A549 (cell line): Measurements from ENCODE around the gene DCAKD. TPM values are rescaled to one million over a fixed set of nuclear protein-coding genes. Genes with fewer than 3 reads are reported as not detected.

ENCODE experiments used
- ATAC-seq, 2 experiments: fragments of 200-7000 bp in 1 of 2; fragments of >200 bp in 1 of 2; cut with Nextera tagmentation in 1 of 2; cut with Tn5 transposase in 1 of 2; 3 replicates each; pipeline versions ENCODE4 v1.8.0 to v1.9.1; 2018 to 2020; ENCODE audit warnings: mild to moderate bottlenecking in 1 of 2, moderate library complexity in 1 of 2
- CTCF ChIA-PET: fragments of 300-600 bp; sonication (Branson Sonifier 250); formaldehyde crosslinking; extraction: SDS; loops from one replicate; lab custom pipeline; 2021; ENCODE audit warnings: antibody characterized with exemption, inconsistent platforms; lab: Yijun Ruan, JAX
- POLR2A ChIA-PET: fragments of 350-600 bp; formaldehyde crosslinking; extraction: SDS; loops from one replicate; lab custom pipeline; 2021; ENCODE audit warnings: antibody characterized with exemption, inconsistent platforms; lab: Yijun Ruan, JAX
- DNase-seq, 2 experiments: peaks; one replicate each; pipeline versions ENCODE4 v3.0.0 to v3.0.0-alpha.2; 2011 to 2016; ENCODE audit warnings: low read depth in 1 of 2, low spot score in 1 of 2
- FAIRE-seq: peaks from 2 replicates; lab custom pipeline; 2011; peaks lifted over from hg19 to GRCh38; lab: Jason Lieb, UNC
- H3K27ac ChIP-seq, 2 experiments: fragments of >200 bp; sonication (Bioruptor Twin); formaldehyde crosslinking; 3 replicates each; pipeline ENCODE4 v1.5.1; 2016 to 2017
- H3K4me1 ChIP-seq: fragments of >200 bp; sonication (Bioruptor Twin); formaldehyde crosslinking; 3 replicates; pipeline ENCODE4 v1.6.1; 2016
- H3K4me2 ChIP-seq: fragments of >200 bp; sonication (Bioruptor Twin); formaldehyde crosslinking; 3 replicates; pipeline ENCODE4 v1.6.1; 2016
- H3K4me3 ChIP-seq: fragments of >200 bp; sonication (Bioruptor Twin); formaldehyde crosslinking; 3 replicates; pipeline ENCODE4 v1.5.1; 2016
- H3K9me3 ChIP-seq: fragments of >200 bp; sonication (Bioruptor Twin); formaldehyde crosslinking; 3 replicates; pipeline ENCODE4 v1.6.1; 2016
- BHLHE40 ChIP-seq: IDR thresholded peaks from 2 replicates; pipeline ENCODE4 v1.6.1; 2012; ENCODE audit warnings: low read depth, low read length, inconsistent platforms
- CBX2 ChIP-seq: fragments of 200-600 bp; sonication (generic); IDR thresholded peaks from 2 replicates; pipeline ENCODE4 v1.6.1; 2016; ENCODE audit warnings: low read depth, mild to moderate bottlenecking, borderline replicate concordance
- CBX8 ChIP-seq: fragments of 200-600 bp; sonication (generic); IDR thresholded peaks from 2 replicates; pipeline ENCODE4 v1.6.1; 2016
- CHD2 ChIP-seq: fragments of 150-350 bp; IDR thresholded peaks from 2 replicates; pipeline ENCODE4 v1.6.1; 2014; ENCODE audit warnings: low read length; ENCODE audit not compliant: partially characterized antibody
- EHF ChIP-seq: fragments of 250-450 bp; sonication (Bioruptor Pico); IDR thresholded peaks from 2 replicates; pipeline ENCODE4 v1.5.0; 2020; ENCODE audit warnings: mild to moderate bottlenecking
- FOSB ChIP-seq: fragments of 250-450 bp; sonication (Bioruptor Pico); IDR thresholded peaks from 2 replicates; pipeline ENCODE4 v1.5.0; 2020; ENCODE audit warnings: mild to moderate bottlenecking, moderate library complexity
- FOSL2 ChIP-seq, 2 experiments: fragments of 450-650 bp in 1 of 2; fragments of >200 bp in 1 of 2; sonication (Bioruptor Twin) in 1 of 2; formaldehyde crosslinking; IDR thresholded peaks; 2 replicates each; pipeline versions ENCODE4 v1.5.0 to v1.6.1; 2016 to 2020; ENCODE audit warnings: mild to moderate bottlenecking in 1 of 2, moderate library complexity in 1 of 2
- FOXS1 ChIP-seq: fragments of 250-450 bp; sonication (Bioruptor Pico); IDR thresholded peaks from 2 replicates; pipeline ENCODE4 v1.5.0; 2020; ENCODE audit warnings: mild to moderate bottlenecking, moderate library complexity
- HOXB5 ChIP-seq: fragments of 250-450 bp; sonication (Bioruptor Pico); IDR thresholded peaks from 2 replicates; pipeline ENCODE4 v1.5.0; 2020; ENCODE audit warnings: mild to moderate bottlenecking, moderate library complexity
- KDM1A ChIP-seq: fragments of 200-600 bp; sonication (generic); IDR thresholded peaks from 2 replicates; pipeline ENCODE4 v1.6.1; 2016; ENCODE audit warnings: low read depth, mild to moderate bottlenecking
- MAZ ChIP-seq: fragments of 150-350 bp; IDR thresholded peaks from 2 replicates; pipeline ENCODE4 v1.6.1; 2014; ENCODE audit warnings: antibody characterized with exemption, low read depth, low read length, borderline replicate concordance
- NFE2L2 ChIP-seq: fragments of 150-350 bp; conservative IDR thresholded peaks from 2 replicates; pipeline ENCODE4 v1.6.1; 2014; ENCODE audit warnings: low read length
- NR3C1 ChIP-seq: fragments of >200 bp; sonication (Bioruptor Twin); formaldehyde crosslinking; IDR thresholded peaks from 3 replicates; pipeline ENCODE4 v1.6.1; 2017
- POLR2A ChIP-seq: IDR thresholded peaks from 2 replicates; pipeline ENCODE4 v1.6.1; 2012; ENCODE audit warnings: mild to moderate bottlenecking, low read length
- RAD21 ChIP-seq, 2 experiments: fragments of >200 bp in 1 of 2; sonication (Bioruptor Twin) in 1 of 2; formaldehyde crosslinking in 1 of 2; IDR thresholded peaks in 1 of 2; conservative IDR thresholded peaks in 1 of 2; 2 replicates in 1 of 2; 3 replicates in 1 of 2; pipeline ENCODE4 v1.6.1; 2012 to 2018; ENCODE audit warnings: inconsistent platforms in 1 of 2
- RARB ChIP-seq: fragments of 250-450 bp; sonication (Bioruptor Pico); IDR thresholded peaks from 2 replicates; pipeline ENCODE4 v1.8.0; 2021; ENCODE audit warnings: mild to moderate bottlenecking, moderate library complexity
- RCOR1 ChIP-seq: fragments of 150-350 bp; IDR thresholded peaks from 2 replicates; pipeline ENCODE4 v1.6.1; 2014; ENCODE audit warnings: antibody characterized with exemption, low read length, low read depth
- SMC3 ChIP-seq: fragments of >200 bp; sonication (Bioruptor Twin); formaldehyde crosslinking; IDR thresholded peaks from 3 replicates; pipeline ENCODE4 v1.6.1; 2018; ENCODE audit warnings: inconsistent platforms
- SREBF2 ChIP-seq: fragments of 450-650 bp; IDR thresholded peaks from 2 replicates; pipeline ENCODE4 v1.6.1; 2014; ENCODE audit warnings: mild to moderate bottlenecking, moderate library complexity
- TP53 ChIP-seq: fragments of 250-450 bp; sonication (Bioruptor Pico); IDR thresholded peaks from 2 replicates; pipeline ENCODE4 v1.5.0; 2021; ENCODE audit warnings: mild to moderate bottlenecking, moderate library complexity
- ZNF302 ChIP-seq: fragments of 250-450 bp; sonication (Bioruptor Pico); IDR thresholded peaks from 2 replicates; pipeline ENCODE4 v1.9.0; 2021; ENCODE audit warnings: inconsistent platforms, mild to moderate bottlenecking, moderate library complexity
- WGBS: methylation state at CpG from one replicate; pipeline ENCODE4 v1.1.6; 2017; ENCODE audit errors: missing lambda C conversion rate; 5-methylcytosine and 5-hydroxymethylcytosine counted together
- polyA plus RNA-seq, 4 experiments: library from polyadenylated mRNA; depleted of rRNA in 3 of 4; stranded (reverse); fragments of >200 nt; fragmentation: RNase III in 1 of 4; extraction: RNeasy Plus Mini Kit Qiagen cat#74134 plus additional on column Dnase treatment in 1 of 4; gene quantifications; 2 replicates in 3 of 4; 3 replicates in 1 of 4; pipeline ENCODE4 v1.2.3, GENCODE V29; 2011 to 2017
- small RNA-seq, 6 experiments: library from RNA; depleted of rRNA; stranded (forward); fragments of <200 nt; gene quantifications; one replicate each; pipeline ENCODE3, GENCODE V24; 2012
- TF ChIP-seq, protein P1 (sequence below): fragments of >200 bp; sonication (Bioruptor Twin); formaldehyde crosslinking; IDR thresholded peaks from 3 replicates; pipeline ENCODE4 v1.5.1; 2016
- TF ChIP-seq, protein P2 (sequence below): IDR thresholded peaks from 2 replicates; pipeline ENCODE4 v1.6.1; 2012

The DCAKD gene
- polyA plus RNA-seq, 2 of the 4 experiments (the other 2 are of a cell fraction), result 18.7 to 21.4 TPM

DNA sequence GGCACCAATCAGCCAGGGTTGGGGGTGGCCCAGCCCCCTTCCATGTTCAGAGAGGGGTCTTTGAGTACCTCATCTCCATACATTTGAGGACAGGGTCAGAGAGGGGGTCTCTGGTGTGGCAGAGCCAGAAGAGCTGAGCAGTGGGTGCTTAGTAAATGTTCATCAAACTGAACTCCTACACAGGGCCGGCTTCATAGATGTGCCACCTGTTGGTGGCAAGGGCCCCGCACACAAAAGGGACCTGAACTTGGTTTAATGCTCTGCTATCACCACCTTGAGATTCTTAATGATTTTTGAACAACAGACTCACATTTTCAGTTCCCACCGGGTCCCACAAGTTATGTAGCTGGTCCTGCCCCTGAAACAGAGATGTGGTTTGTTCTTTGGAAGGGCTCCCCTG, 74.4 kb downstream of the DCAKD start:
- DNase-seq (peak in 1 of 2 experiments; percentile 40), FAIRE-seq (peak; percentile 43), ATAC-seq (peak in 1 of 2 experiments; percentile 34; a peak in 2 of 6 replicates)
- Histone ChIP-seq H3K4me3 (no peak overlapping the region), H3K4me1 (peaks cover 49% of the 10 kb centered on the region), H3K27ac (peak overlapping the region; percentile 43 to 87; a peak in 4 of 6 replicates)
- WGBS, result 61% methylated on average over 3 of the region's 3 CpGs
- POLR2A ChIA-PET, result no interaction called here
- TF ChIP-seq RARB, result no peak
- TF ChIP-seq NFE2L2, result no peak
- peak; percentile 16 to 34; a peak in 2 of 5 replicates for TF ChIP-seq RAD21 (conservative IDR thresholded peaks at IDR 0.05 in 1 of 2, IDR thresholded peaks at IDR 0.05 in 1 of 2)
- peak; percentile 40; the same call in 2 of the 3 replicates for TF ChIP-seq SMC3
- TF ChIP-seq, protein P1, sequence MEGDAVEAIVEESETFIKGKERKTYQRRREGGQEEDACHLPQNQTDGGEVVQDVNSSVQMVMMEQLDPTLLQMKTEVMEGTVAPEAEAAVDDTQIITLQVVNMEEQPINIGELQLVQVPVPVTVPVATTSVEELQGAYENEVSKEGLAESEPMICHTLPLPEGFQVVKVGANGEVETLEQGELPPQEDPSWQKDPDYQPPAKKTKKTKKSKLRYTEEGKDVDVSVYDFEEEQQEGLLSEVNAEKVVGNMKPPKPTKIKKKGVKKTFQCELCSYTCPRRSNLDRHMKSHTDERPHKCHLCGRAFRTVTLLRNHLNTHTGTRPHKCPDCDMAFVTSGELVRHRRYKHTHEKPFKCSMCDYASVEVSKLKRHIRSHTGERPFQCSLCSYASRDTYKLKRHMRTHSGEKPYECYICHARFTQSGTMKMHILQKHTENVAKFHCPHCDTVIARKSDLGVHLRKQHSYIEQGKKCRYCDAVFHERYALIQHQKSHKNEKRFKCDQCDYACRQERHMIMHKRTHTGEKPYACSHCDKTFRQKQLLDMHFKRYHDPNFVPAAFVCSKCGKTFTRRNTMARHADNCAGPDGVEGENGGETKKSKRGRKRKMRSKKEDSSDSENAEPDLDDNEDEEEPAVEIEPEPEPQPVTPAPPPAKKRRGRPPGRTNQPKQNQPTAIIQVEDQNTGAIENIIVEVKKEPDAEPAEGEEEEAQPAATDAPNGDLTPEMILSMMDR, result peak; percentile 33
- TF ChIP-seq, all 56 proteins: peak for 3
- CTCF ChIA-PET, result interaction anchor here (0.6 to 8.9 kb wide), 21 partner anchors 9 to 265 kb away, joined by 3 to 112 read pairs (median 4); partner anchors contain the start of genes C1QL1 and PLCD3
- Histone ChIP-seq H3K9me3 (no peaks in the 10 kb centered on the region), H3K4me2 (no peak overlapping the region)

DNA sequence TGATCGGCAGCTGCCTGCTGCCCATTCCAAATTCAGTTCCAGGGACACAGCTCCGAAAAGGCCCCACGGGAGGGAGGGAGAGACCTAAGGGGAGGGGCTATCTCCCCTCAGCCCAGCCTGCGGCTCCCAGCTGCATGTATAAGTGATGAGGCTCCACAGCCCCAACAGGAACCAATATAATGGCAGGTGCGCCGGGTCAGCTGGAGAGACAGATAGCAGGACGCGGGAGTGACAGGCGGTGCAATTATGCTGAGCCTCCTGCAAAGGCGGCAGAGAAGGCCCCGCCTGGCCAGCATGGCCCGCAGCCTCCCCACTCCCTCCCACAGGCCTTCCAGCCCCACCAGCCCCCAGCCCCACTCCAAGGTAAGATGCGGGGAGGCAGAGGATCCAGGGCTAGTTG, 75.2 kb downstream of the DCAKD start:
- no peak for ATAC-seq
- no peak for FAIRE-seq
- ChIA-PET POLR2A (no interaction called here), CTCF (interaction anchor here (1.0 to 8.9 kb wide), 13 partner anchors 14 to 155 kb away, joined by 3 to 112 read pairs (median 5); partner anchors contain the start of gene PLCD3)
- no peak overlapping the region for H3K4me2 ChIP-seq
- H3K9me3 ChIP-seq, result no peaks in the 10 kb centered on the region
- H3K4me1 ChIP-seq, result peaks cover 46% of the 10 kb centered on the region
- H3K27ac ChIP-seq, result peak overlapping the region in 1 of 2 experiments; percentile 4; a peak in 1 of 6 replicates
- no peak for TF ChIP-seq ZNF302 (CRISPR knock-in tag)
- TF ChIP-seq FOXS1 (CRISPR knock-in tag), result no peak
- no peak for TF ChIP-seq SREBF2
- no peak for TF ChIP-seq FOSL2 (IDR thresholded peaks at IDR 0.05)
- no peak for TF ChIP-seq FOSL2 (CRISPR knock-in tag; IDR thresholded peaks at IDR 0.05)
- TF ChIP-seq POLR2A, result no peak
- no peak for TF ChIP-seq EHF (CRISPR knock-in tag)
- TF ChIP-seq TP53 (CRISPR knock-in tag), result no peak
- no peak for TF ChIP-seq HOXB5 (CRISPR knock-in tag)
- no peak for TF ChIP-seq CBX2
- no peak for TF ChIP-seq RCOR1
- TF ChIP-seq FOSB (CRISPR knock-in tag), result no peak
- TF ChIP-seq NR3C1, result no peak
- no peak for TF ChIP-seq KDM1A
- TF ChIP-seq RAD21 (conservative IDR thresholded peaks at IDR 0.05 in 1 of 2, IDR thresholded peaks at IDR 0.05 in 1 of 2), result no peak
- no peak for TF ChIP-seq MAZ
- TF ChIP-seq, protein P2, sequence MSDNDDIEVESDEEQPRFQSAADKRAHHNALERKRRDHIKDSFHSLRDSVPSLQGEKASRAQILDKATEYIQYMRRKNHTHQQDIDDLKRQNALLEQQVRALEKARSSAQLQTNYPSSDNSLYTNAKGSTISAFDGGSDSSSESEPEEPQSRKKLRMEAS, result no peak
- no peak for TF ChIP-seq CHD2
- TF ChIP-seq BHLHE40, result no peak
- TF ChIP-seq CBX8, result no peak
- no peak overlapping the region for H3K4me3 ChIP-seq
- DNase-seq, result no peak
- WGBS, result 94% methylated on average over 13 of the region's 13 CpGs

Small RNAs within 50 kb of the gene (small RNA-seq; reads per million reads assigned to genes)
- gene AC015936.2 (0 reads per million in 6 experiments), gene RF00019 (0 reads per million in 6 experiments)

Other genes starting within 250 kb of the DCAKD start
- gene GJC1, start 221.3 kb downstream of the DCAKD start, polyA plus RNA-seq (2011; rRNA removed), result 22.1 and 30.4 TPM in 2 replicates
- gene GJC1, start 221.3 kb downstream of the DCAKD start, polyA plus RNA-seq (2017; fragmentation: RNase III; extraction: RNeasy Plus Mini Kit Qiagen cat#74134 plus additional on column Dnase treatment), result 21.2 to 21.9 TPM (median 21.7 TPM) in 3 replicates
- gene HIGD1B, start 203.7 kb downstream of the DCAKD start, polyA plus RNA-seq (2011; rRNA removed), result not detected in 2 replicates
- not detected in 3 replicates for gene HIGD1B, start 203.7 kb downstream of the DCAKD start, polyA plus RNA-seq (2017; fragmentation: RNase III; extraction: RNeasy Plus Mini Kit Qiagen cat#74134 plus additional on column Dnase treatment)
- gene EFTUD2, start 152.2 kb downstream of the DCAKD start, polyA plus RNA-seq (2011; rRNA removed), result 254 and 353 TPM in 2 replicates
- gene EFTUD2, start 152.2 kb downstream of the DCAKD start, polyA plus RNA-seq (2017; fragmentation: RNase III; extraction: RNeasy Plus Mini Kit Qiagen cat#74134 plus additional on column Dnase treatment), result 216 to 251 TPM (median 224 TPM) in 3 replicates
- 1.8 and 2.1 TPM in 2 replicates for gene GFAP, start 136.1 kb downstream of the DCAKD start, polyA plus RNA-seq (2011; rRNA removed)
- gene GFAP, start 136.1 kb downstream of the DCAKD start, polyA plus RNA-seq (2017; fragmentation: RNase III; extraction: RNeasy Plus Mini Kit Qiagen cat#74134 plus additional on column Dnase treatment), result 1.2 to 1.5 TPM (median 1.4 TPM) in 3 replicates
- gene KIF18B, start 103.9 kb downstream of the DCAKD start, polyA plus RNA-seq (2011; rRNA removed), result 19.6 and 20.5 TPM in 2 replicates
- 39.9 to 41.7 TPM (median 41.7 TPM) in 3 replicates for gene KIF18B, start 103.9 kb downstream of the DCAKD start, polyA plus RNA-seq (2017; fragmentation: RNase III; extraction: RNeasy Plus Mini Kit Qiagen cat#74134 plus additional on column Dnase treatment)
- 1.9 and 2.6 TPM in 2 replicates for gene C1QL1, start 83.3 kb downstream of the DCAKD start, polyA plus RNA-seq (2011; rRNA removed)
- gene C1QL1, start 83.3 kb downstream of the DCAKD start, polyA plus RNA-seq (2017; fragmentation: RNase III; extraction: RNeasy Plus Mini Kit Qiagen cat#74134 plus additional on column Dnase treatment), result 7.4 to 9.3 TPM (median 8.5 TPM) in 3 replicates
- 82.9 and 95.8 TPM in 2 replicates for gene NMT1, start 9.7 kb upstream of the DCAKD start, polyA plus RNA-seq (2011; rRNA removed)
- gene NMT1, start 9.7 kb upstream of the DCAKD start, polyA plus RNA-seq (2017; fragmentation: RNase III; extraction: RNeasy Plus Mini Kit Qiagen cat#74134 plus additional on column Dnase treatment), result 270 to 323 TPM (median 299 TPM) in 3 replicates
- gene PLCD3, start 80.9 kb upstream of the DCAKD start, polyA plus RNA-seq (2011; rRNA removed), result 55.5 and 56.6 TPM in 2 replicates
- 104 to 107 TPM (median 105 TPM) in 3 replicates for gene PLCD3, start 80.9 kb upstream of the DCAKD start, polyA plus RNA-seq (2017; fragmentation: RNase III; extraction: RNeasy Plus Mini Kit Qiagen cat#74134 plus additional on column Dnase treatment)
- gene ACBD4, start 84.1 kb upstream of the DCAKD start, polyA plus RNA-seq (2011; rRNA removed), result 11.2 and 11.4 TPM in 2 replicates
- 13.0 to 14.8 TPM (median 13.7 TPM) in 3 replicates for gene ACBD4, start 84.1 kb upstream of the DCAKD start, polyA plus RNA-seq (2017; fragmentation: RNase III; extraction: RNeasy Plus Mini Kit Qiagen cat#74134 plus additional on column Dnase treatment)
- 39.3 and 54.0 TPM in 2 replicates for gene HEXIM1, start 96.8 kb upstream of the DCAKD start, polyA plus RNA-seq (2011; rRNA removed)
- 118 to 143 TPM (median 131 TPM) in 3 replicates for gene HEXIM1, start 96.8 kb upstream of the DCAKD start, polyA plus RNA-seq (2017; fragmentation: RNase III; extraction: RNeasy Plus Mini Kit Qiagen cat#74134 plus additional on column Dnase treatment)
- gene HEXIM2, start 110.2 kb upstream of the DCAKD start, polyA plus RNA-seq (2011; rRNA removed), result 14.5 and 15.5 TPM in 2 replicates
- 16.1 to 23.1 TPM (median 21.2 TPM) in 3 replicates for gene HEXIM2, start 110.2 kb upstream of the DCAKD start, polyA plus RNA-seq (2017; fragmentation: RNase III; extraction: RNeasy Plus Mini Kit Qiagen cat#74134 plus additional on column Dnase treatment)
- 8.6 and 17.5 TPM in 2 replicates for gene FMNL1, start 170.3 kb upstream of the DCAKD start, polyA plus RNA-seq (2011; rRNA removed)
- 43.9 to 47.9 TPM (median 44.0 TPM) in 3 replicates for gene FMNL1, start 170.3 kb upstream of the DCAKD start, polyA plus RNA-seq (2017; fragmentation: RNase III; extraction: RNeasy Plus Mini Kit Qiagen cat#74134 plus additional on column Dnase treatment)
- gene SPATA32, start 210.5 kb upstream of the DCAKD start, polyA plus RNA-seq (2011; rRNA removed), result 0.05 and 0.08 TPM in 2 replicates
- 0.09 to 0.25 TPM (median 0.21 TPM) in 3 replicates for gene SPATA32, start 210.5 kb upstream of the DCAKD start, polyA plus RNA-seq (2017; fragmentation: RNase III; extraction: RNeasy Plus Mini Kit Qiagen cat#74134 plus additional on column Dnase treatment)